HG03469 (cell line): ENCODE measurements around the gene MRPL16.
"Not testable (repeated sequence)": the region's sequence is repeated elsewhere in the genome, so short reads cannot be mapped to it uniquely, and the experiment has no call there.

ENCODE experiments used
- ATAC-seq: cut with Tn5 transposase; IDR thresholded peaks from one replicate; pipeline ENCODE4 v1.9.1; 2021; ENCODE audit warnings: mild to moderate bottlenecking, moderate library complexity, moderate number of reproducible peaks; ENCODE audit not compliant: unreplicated experiment

The MRPL16 gene

DNA sequence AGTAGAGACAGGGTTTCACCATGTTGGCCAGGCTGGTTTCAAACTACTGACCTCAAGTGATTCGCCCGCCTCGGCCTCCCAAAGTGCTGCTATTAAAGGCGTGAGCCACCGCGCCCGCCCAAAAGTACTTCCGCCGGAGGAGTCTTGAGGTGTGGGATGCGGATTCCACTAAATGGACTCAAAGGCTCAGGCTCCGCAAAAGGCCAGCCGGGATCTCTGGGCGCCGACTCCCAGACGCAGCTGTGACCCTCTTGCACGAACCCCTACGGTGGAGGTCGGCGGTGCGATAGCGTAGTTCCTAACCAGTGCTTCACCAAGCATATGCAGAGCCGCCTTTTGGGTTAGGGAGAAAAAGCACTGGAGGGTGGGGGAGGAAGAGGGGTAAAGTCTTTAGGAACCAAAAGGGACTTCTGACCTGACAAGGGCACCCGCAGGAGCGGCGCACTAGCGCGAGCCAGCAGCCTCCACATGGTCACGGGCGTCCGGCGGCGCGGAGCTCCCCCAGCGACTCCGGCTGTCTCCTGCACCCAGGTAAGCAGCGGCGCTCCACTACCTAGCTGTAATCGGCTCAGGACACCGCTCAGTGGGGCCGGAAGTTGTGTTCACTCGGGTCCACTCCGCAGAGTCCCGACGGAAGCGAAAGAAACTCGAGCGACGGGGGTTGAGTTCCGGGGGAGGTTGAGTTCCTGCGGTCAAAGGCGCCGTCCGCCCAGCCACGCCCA lies at the start of gene MRPL16:
Gene MRPL16 (minus strand): TSS at position 590 of the 722 bp plus-strand sequence. CDS start 120 bp downstream, at position 470.
- ATAC-seq, result peak; percentile 94

DNA sequence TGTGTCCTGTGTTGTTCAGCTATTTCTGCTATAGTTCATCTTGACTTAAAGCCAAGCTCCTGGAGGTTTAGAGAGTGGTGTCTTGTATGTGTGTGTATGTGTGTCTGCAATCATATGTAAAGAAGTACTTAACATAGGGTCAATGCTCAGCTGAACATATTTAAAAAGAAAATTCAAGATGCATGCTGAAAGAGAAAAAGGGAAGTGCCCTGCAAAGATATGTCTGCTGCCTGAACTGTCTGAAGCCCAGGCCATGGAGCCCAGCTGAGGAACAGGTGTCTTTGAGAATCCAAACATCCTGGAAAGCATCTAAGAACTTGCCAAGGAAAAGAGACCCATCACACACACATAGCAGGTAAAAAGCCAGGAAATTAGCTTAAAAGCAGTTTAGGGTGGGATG lies 49.1 kb upstream of the MRPL16 start:
- ATAC-seq, result no peak

DNA sequence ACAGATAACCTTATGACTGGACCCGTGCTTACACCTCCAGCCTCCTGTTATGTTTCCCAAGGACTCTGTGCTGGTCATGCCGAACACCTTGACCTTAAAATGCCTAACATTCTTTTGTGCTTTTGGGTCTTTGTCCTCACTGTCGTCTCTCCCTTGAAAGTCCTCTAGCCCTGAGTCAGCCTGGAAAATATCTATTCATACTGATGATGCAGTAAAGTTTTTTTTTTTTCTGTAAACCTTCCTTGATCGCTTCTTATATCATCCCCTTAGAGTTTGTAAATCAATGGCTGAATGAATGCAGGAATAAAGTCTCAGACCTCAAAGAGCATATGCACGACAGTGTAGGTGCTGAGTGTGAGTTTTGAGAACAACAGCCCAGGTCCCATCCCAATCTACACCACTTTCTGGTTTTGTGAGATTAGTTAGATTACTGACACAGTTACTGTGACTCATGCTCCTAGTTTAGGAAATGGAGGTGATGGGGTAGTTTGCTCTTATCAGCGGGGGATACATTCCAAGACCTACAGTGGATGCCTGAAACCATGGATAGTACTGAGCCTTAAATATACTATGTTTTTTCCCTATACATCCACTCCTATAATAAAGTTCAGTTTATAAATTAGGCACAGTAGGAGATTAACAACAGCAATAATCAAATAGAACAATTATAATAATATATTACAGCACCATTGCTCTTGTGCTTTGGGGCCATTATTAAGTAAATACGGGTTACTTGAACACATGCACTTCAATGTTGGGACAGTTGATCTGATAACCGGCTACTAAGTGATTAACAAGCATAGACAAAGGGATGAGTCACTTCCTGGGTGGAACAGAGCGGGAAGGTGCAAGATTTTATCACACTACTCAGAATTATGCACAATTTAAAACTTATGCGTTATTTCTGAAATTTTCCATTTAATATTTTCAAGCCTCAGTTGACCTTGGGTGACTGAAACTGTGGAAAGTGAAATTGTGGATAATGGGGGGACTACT lies 47.2 kb upstream of the MRPL16 start:
- no peak for ATAC-seq

DNA sequence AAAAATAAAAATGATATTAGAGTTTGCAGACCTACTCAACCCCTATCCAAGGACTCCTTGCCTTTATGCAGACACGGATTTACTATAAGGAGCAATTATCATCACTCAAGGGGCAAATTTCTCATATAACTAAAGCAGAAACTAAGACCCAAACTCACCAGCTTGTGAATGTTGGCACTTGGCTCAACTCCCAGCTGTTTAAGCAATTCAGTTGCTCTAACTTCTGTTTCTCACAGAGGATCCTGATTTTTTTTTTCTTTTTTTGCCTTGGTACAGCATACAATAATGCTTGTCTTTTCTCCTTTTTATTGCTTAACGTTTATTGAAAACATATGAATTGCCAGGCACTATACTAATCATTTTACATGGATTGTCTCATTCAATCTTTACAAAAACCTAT lies 44.3 kb upstream of the MRPL16 start:
- ATAC-seq, result no peak

DNA sequence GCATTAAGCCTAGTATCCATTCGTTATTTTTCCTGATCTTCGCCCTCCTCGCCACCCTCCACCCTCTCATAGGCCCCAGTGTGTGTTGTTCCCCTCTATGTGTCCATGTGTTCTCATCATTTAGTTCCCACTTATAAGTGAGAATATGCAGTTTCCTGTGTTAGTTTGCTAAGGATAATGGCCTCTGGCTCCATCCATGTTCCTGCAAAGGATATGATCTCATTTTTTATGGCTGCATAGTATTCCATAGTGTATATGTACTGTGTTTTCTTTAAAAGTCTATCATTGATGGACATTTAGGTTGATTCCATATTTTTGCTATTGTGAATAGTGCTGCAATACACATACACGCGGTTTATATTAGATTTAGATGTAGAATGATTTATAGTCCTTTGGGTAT lies 40.8 kb upstream of the MRPL16 start:
- not testable (repeated sequence) for ATAC-seq

DNA sequence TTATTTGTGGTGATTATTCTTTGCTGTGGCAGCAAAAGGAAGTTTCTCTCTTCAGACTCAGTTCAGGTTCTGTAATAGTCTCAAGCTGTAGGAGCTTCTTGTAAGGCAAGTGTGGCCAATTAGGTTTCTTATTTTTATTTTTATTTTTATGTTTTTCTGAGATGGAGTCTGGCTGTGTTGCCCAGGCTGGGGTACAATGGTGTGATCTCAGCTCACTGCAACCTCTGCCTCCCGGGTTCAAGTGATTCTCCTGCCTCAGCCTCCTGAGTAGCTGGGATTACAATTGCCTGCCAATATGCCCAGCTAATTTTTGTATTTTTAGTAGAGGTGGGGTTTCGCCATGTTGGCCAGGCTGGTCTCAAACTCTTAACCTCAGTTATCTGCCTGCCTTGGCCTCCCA lies 39.0 kb upstream of the MRPL16 start:
- ATAC-seq, result not testable (repeated sequence)

DNA sequence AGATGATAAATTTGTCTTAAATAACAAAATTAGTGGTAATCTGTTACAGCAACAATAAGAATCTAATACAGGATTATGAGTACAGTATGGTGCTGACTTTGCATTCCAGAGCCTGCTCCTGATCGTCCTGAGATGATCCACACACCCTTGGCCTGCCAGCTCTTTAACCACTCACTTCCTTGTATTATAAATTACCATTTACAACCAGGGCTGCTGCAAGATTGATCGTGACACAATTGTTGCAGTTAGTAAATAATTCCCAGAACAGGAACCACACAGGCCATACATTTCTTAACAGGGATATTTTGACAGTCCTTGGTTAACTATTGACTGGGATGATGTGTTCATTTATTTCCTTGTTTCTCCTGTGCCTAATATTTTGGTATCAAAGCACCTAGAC lies 38.6 kb upstream of the MRPL16 start:
- ATAC-seq, result no peak

DNA sequence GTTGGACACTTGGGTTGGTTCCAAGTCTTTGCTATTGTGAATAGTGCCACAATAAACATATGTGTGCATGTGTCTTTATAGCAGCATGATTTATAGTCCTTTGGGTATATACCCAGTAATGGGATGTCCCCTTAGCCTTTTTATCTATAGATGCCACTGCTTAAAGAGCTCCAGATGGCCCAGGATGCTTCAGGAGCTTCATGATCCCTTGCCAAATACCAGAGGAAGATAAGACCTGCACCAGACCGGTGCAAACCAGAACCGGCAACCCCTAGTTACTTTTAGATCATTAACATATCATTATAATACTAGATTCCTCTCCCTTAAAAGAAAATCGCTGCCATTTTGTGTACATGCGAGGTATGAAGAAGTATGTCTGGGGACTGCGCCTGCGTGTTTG lies 37.9 kb upstream of the MRPL16 start:
- ATAC-seq, result not testable (repeated sequence)

DNA sequence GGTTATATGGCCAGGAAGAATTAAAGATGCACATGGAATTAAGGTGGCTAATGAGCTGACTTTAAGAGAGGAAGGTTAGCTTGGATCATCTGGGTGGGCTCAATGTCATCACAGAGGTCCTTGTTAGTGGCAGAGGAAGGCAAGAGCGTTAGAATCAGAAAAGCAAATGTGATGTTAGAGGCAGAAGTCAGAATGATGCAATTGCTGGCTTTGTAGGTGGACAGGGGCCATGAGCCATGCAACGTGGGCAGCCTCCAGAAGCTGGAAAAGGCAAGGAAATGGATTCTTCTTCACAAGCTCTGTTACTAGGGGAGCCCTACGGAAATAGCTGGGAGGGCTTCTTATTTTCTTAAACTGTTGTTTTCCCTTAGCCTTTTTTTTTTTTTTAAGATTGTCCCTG lies 37.0 kb upstream of the MRPL16 start:
- ATAC-seq, result no peak

DNA sequence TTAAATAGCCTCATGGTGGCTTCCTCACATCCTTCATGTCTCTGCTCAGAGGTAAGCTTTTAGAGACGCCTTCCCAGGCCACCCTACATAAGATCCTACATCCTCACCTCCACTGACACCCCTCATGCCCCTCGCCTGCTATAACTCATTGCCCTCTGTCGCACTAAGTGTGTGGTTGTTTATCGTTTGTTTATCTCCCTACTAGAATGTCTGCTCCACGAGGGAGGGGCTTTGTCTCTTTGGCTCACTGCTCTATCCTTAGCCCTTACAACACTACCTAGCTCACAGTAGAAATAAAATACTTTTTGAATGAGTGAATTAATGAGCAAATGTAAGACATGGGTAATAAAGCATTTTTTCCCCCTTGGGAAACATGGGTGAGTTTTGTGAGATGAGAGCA lies 36.0 kb upstream of the MRPL16 start:
- no peak for ATAC-seq

DNA sequence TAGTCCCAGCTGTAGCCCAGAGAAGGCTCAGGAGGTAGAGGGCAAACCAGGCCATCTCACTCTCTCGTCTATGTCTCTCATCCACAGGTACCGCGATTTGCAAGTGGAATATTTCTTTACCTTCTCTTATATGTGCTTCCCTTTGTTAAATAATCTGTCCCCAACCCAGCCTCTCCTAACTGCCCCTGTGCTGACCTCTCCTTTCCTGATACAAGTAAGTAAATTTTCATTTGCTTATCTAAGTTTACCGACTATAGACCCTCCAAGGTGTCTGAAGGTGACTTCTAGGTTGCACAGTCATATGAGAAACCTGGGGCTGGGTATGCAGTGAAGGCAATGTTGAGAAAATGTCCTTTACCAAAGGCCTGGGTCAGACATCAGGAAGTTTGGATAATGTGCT lies 34.8 kb upstream of the MRPL16 start, which contains the start of gene CBLIF:
Gene CBLIF (minus strand): TSS at position 101 of the 400 bp plus-strand sequence. CDS start 46 bp downstream, at position 55.
- ATAC-seq, result no peak

DNA sequence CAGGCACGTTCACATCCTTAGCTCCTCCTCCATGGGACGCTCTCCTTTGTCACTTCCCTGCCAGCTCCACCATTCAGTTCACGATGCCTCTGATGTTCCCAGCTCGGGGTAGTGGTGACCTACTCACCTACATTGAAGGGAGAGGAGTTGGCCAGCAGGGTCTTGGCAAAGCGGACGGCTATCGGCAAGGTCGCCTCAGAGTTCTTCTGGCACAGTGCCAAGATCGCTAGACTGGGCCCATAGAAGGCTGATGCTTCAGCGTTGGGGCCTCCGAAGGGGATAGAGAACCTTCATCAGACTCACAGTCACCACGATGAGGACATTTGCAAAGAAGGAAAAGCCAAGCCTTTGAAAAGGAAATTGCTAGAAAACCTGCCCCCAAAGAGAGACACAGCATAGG lies 31.7 kb upstream of the MRPL16 start:
- ATAC-seq, result no peak

DNA sequence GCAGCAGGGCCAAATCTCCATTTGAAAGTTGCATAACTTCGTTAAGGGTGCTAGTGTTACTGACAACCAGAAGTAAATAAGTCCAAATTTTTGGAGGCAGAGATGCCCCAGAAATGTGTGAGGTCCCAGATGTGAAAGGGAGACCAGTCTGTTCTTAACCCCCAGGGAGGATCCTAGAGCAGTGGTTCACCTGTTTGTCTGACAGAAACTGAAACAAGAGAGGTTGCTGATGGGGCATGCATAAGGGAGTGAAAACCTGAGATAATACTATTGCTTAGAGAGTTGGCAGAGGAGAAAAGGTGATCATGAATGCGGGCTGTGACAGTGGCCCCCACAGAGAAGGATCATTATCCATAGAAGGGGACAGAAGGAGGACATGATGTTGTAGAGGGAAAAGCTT lies 30.9 kb upstream of the MRPL16 start:
- ATAC-seq, result no peak

DNA sequence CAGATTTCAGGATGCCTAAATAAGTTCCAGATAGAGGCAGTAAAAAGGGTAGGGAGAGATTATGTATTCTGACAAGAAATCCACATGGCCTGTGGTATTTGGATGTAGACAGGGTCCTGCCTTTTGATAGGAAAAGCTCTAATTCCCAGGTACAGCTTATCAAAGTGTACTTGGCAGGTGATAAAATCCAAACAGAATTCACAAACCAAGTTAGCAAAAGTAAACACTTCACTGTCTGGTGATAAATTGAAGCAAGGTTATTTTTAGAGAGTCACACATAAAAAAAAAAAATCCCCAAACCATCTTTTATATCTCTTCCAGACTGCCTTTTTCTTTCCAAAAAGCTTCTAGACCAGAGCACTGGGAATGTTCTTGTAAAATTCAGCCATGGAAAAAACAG lies 29.0 kb upstream of the MRPL16 start:
- ATAC-seq, result no peak

DNA sequence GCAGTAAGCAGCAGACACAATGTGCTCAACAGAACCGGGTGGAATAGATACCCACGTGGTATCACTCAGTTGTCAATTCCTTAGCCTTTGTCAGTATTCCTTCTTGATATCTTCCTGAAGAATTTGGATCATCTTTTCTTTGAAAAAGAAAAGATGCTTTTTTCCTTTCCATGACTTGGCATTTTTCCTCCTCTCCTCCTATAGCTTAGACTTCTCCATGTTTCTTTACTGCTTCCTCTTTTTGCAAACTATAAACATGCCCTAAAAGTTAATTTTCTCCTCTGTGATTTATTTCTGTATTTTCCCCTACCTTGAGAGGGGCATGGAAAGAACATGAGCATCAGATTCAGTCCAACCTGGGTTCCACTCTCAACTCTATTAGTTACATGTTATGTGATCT lies 23.0 kb upstream of the MRPL16 start:
- ATAC-seq, result no peak

DNA sequence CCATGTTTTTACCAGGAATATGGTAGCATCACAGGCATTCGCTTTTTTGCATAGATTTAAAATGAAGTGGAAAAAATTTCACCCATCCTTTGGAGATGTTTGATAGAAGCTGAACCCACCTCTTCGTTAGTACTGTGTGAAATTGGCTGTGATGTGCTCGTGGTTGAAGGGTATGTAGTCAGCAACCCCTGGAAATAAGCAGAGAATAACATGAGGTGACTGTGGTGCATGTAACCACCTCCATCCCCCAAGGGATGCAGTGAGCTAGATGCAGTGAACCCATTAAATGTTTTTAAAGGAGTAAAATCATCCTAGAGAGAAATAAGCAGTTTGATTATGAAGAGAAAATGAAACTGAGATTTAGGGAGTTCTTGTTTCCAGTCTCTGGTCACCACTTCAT lies 18.8 kb upstream of the MRPL16 start:
- no peak for ATAC-seq

DNA sequence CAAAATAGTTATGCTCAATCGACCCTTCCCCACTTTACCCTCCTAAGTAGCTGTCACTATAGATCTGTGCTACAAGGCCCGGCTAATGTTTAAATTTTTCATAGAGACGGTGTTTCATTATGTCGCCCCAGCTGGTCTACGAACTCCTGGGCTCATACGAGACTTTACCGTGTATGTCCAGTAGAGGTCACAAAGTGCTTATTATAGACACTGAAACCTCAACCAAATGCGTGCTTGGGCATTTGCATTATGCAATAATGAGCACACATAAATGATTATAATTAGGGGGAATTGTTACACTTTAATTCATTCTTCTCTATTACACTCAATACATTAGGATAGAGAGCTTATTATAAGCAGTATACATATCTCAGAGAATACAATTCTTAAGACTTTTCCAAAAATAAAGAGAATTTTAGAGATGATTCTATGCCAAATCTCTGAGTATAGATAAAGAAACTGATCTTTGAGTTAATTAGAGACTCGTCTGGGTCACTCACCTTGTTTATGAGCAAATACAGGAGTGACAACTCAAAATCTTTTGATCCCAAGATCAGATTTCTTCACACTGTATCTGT lies 12.5 kb upstream of the MRPL16 start:
- peak; percentile 70 for ATAC-seq

DNA sequence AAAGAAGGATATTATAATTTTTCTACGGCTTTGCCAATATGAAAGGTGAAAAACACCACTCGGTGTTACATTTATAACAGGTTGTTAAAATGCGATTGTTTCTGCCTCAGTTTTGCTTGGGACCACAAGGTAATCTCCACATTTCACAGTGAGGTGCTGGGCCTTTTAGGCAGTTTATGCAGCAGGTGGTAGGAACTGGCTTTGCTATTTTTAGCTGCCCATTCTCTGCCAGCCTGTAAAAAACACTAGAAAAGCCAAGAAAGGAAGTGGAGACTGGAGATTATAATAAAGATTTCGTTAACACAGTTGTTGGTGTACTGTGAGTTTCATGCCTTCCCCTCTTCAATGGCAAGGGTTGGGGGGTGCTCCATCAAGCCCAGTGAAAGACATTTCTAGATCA lies 8.0 kb upstream of the MRPL16 start:
- ATAC-seq, result no peak

DNA sequence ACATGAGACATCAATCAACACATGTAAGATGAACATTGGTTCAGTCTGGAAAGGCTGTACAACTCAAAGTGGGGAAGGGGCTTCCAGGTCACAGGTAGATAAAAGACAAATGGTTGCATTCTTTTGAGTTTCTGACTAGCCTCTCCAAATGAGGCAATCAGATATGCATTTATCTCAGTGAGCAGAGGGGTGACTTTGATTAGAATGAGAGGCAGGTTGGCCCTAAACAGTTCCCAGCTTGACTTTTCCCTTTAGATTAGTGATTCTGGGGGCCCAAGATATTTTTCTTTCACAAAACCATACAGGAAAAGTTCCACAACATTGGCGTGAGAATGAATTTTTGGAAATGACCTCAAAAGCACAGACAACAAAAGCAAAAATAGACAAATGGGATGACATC lies 5.9 kb upstream of the MRPL16 start:
- not testable (repeated sequence) for ATAC-seq

DNA sequence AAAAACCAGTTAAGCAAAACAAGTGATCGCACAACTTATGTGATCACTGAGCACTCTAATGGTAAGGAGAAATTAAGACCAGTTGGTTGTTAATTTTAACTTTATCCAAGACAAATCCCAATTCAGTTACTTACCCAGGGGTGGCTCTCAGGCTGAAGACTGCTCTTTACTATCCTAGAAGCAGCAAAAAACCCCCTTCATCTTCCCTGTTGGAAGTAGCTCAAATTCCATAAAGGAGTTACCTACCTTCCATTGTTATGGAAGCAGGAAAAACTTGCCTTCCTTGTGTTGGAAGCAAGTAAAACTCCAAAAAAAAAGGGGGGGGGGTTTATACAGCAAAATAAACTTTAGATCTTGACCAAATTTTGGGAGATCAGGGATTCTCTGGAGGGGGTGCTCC lies 5.2 kb upstream of the MRPL16 start:
- no peak for ATAC-seq

DNA sequence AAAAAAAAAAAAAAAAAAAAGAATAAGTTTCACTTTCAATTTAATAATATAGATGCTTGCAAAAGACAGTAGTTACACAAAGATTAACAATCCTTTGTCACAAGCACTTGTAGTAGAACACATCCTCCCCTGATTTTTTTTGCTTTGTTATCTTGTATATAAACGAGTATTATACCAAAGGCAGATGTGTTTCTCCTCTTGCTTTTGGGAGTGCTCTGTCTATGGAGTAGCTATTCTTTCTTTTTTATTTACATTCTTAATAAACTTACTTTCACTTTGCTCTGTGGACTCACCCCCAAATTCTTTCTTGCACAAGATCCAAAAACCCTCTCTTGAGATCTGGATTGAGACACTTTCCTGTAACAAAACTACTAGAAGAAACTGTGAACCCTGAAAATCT lies 3.4 kb upstream of the MRPL16 start:
- no peak for ATAC-seq
